ENCODE results near the gene MAGEB17. TPM values are rescaled to one million over a fixed set of nuclear protein-coding genes. Genes with fewer than 3 reads are reported as not detected.
A peak's percentile ranks its signal among the peaks of the same experiment; 100 is the strongest.
"Not testable (repeated sequence)": the region's sequence is repeated elsewhere in the genome, so short reads cannot be mapped to it uniquely, and the experiment has no call there.

The MAGEB17 gene
- total RNA-seq, 1 experiment from 2014 or later, result not detected

- intact Hi-C loops (cut with micrococcal nuclease); BruUV-seq (replicated peaks): not testable (repeated sequence)
Observed at GRCh38 chrX:16183843-16184242, 16.6 kb downstream of the MAGEB17 start.

GRCh38 chrX:16185725-16186136, 18.4 kb downstream of the MAGEB17 start:
- CTCF ChIA-PET, result no interaction called here
- POLR2A ChIA-PET, result no interaction called here
- no peaks in the 10 kb centered on the region for H3K9me2 ChIP-seq (ENCODE audit: insufficient read depth)
- peak overlapping the region; percentile 5 for H3K27ac ChIP-seq (ENCODE audit: low read depth, low read length)
- intact Hi-C loops (cut with micrococcal nuclease), result no loop called here
- BruUV-seq (replicated peaks), result no TSS peak
- peak overlapping the region; percentile 50 for H3K9ac ChIP-seq (ENCODE audit: low read length)
- DNase-seq (ENCODE audit: low read depth, low spot score), result peak; percentile 54
- peaks cover 15 to 43% of the 10 kb centered on the region in 2 experiments for H3K4me1 ChIP-seq (ENCODE audit: control insufficient read depth in 1 of 2, insufficient read depth in 2 of 2, low read length in 2 of 2)
- no peaks in the 10 kb centered on the region for H4K20me1 ChIP-seq (ENCODE audit: insufficient read depth)
- RAD21 ChIA-PET (ENCODE audit: low non-redundant PET in 1 of 2, low total read pairs in 2 of 2, uncharacterized antibody in 2 of 2, unreplicated experiment in 2 of 2), result no interaction called here
- H3K9me3 ChIP-seq (ENCODE audit: control insufficient read depth in 1 of 2, insufficient read depth in 1 of 2, low read depth in 1 of 2, low read length in 2 of 2), result no peaks in the 10 kb centered on the region
- H3K36me3 ChIP-seq (ENCODE audit: control insufficient read depth in 1 of 2, insufficient read depth in 2 of 2, low read length in 2 of 2), result no peaks in the 10 kb centered on the region
- ATAC-seq, result peak; percentile 91
- no peaks in the 10 kb centered on the region for H3K79me2 ChIP-seq (ENCODE audit: insufficient read depth, low read length)
- H3K27me3 ChIP-seq (ENCODE audit: insufficient read depth, low read length), result no peaks in the 10 kb centered on the region
- H2AFZ ChIP-seq (ENCODE audit: low read depth, low read length, poor library complexity, severe bottlenecking), result peak overlapping the region; percentile 35
- H3K4me2 ChIP-seq (ENCODE audit: low read length), result peak overlapping the region; percentile 68
- H3K4me3 ChIP-seq (replicated peaks in 1 of 2; ENCODE audit: low read depth in 1 of 2, low read length in 2 of 2), result peak overlapping the region in 1 of 2 experiments; percentile 28; a peak in 2 of 4 replicates
- TF ChIP-seq REST (IDR thresholded peaks at IDR 0.05; ENCODE audit: low read depth), result no peak
- TF ChIP-seq CBX3 (IDR thresholded peaks at IDR 0.05; ENCODE audit: low read depth), result no peak
- no peak for TF ChIP-seq MAX (IDR thresholded peaks at IDR 0.05)
- TF ChIP-seq ZFX (IDR thresholded peaks at IDR 0.05), result no peak
- no peak for TF ChIP-seq CEBPB (IDR thresholded peaks at IDR 0.05; ENCODE audit: low read depth)
- TF ChIP-seq ZBTB33 (IDR thresholded peaks at IDR 0.05; ENCODE audit: extremely low read depth, insufficient replicate concordance, low read length), result no peak
- TF ChIP-seq TCF7L2 (IDR thresholded peaks at IDR 0.05; ENCODE audit: borderline replicate concordance, extremely low read depth, insufficient read depth, insufficient read length), result no peak
- TF ChIP-seq EGR1 (IDR thresholded peaks at IDR 0.05; ENCODE audit: low read depth), result no peak
- TF ChIP-seq ZNF274 (IDR thresholded peaks at IDR 0.05; ENCODE audit: low read depth, low read length), result no peak
- TF ChIP-seq ELF1 (IDR thresholded peaks at IDR 0.05; ENCODE audit: borderline replicate concordance, low read depth), result no peak
- TF ChIP-seq FOSL1 (IDR thresholded peaks at IDR 0.05; ENCODE audit: low read depth), result peak; percentile 90
- no peak for TF ChIP-seq SRF (IDR thresholded peaks at IDR 0.05; ENCODE audit: low read depth)
- no peak for TF ChIP-seq POLR2A (IDR thresholded peaks at IDR 0.05; ENCODE audit: borderline replicate concordance, extremely low read depth, insufficient read depth, insufficient read length)

More at GRCh38 chrX:16183843-16184242, 16.6 kb downstream of the MAGEB17 start:
- H4K20me1 ChIP-seq (ENCODE audit: insufficient read depth); RAD21 ChIA-PET (ENCODE audit: low non-redundant PET in 1 of 2, low total read pairs in 2 of 2, uncharacterized antibody in 2 of 2, unreplicated experiment in 2 of 2); CTCF ChIA-PET; H3K9me2 ChIP-seq (ENCODE audit: insufficient read depth); H3K9me3 ChIP-seq (ENCODE audit: control insufficient read depth in 1 of 2, insufficient read depth in 1 of 2, low read depth in 1 of 2, low read length in 2 of 2); H3K79me2 ChIP-seq (ENCODE audit: insufficient read depth, low read length); POLR2A ChIA-PET; H3K27me3 ChIP-seq (ENCODE audit: insufficient read depth, low read length); H3K27ac ChIP-seq (ENCODE audit: low read depth, low read length); H3K36me3 ChIP-seq (ENCODE audit: control insufficient read depth in 1 of 2, insufficient read depth in 2 of 2, low read length in 2 of 2); ATAC-seq; H2AFZ ChIP-seq (ENCODE audit: low read depth, low read length, poor library complexity, severe bottlenecking); DNase-seq (ENCODE audit: low read depth, low spot score): not testable (repeated sequence)
- peaks cover 15 to 41% of the 10 kb centered on the region in 2 experiments for H3K4me1 ChIP-seq (ENCODE audit: control insufficient read depth in 1 of 2, insufficient read depth in 2 of 2, low read length in 2 of 2)
- 0 out of 2 replicates have a peak, but pooled peaks have one; percentile 4 for TF ChIP-seq SP1 (IDR thresholded peaks at IDR 0.05; ENCODE audit: low read depth)
- H3K9ac ChIP-seq (ENCODE audit: low read length), result peak overlapping the region; percentile 59
- peak overlapping the region; percentile 68 for H3K4me2 ChIP-seq (ENCODE audit: low read length)
- peak overlapping the region; percentile 45 to 53 for H3K4me3 ChIP-seq (replicated peaks in 1 of 2; ENCODE audit: low read depth in 1 of 2, low read length in 2 of 2)

All from HCT116 (cell line).